ENCODE data around the gene ANGEL1.

The ANGEL1 gene

GRCh38 chr14:76765461-76765931, 47.2 kb downstream of the ANGEL1 start:
- no peak for DNase-seq (ENCODE audit: low read depth in 2 of 3, low spot score in 1 of 3)

- no peak for DNase-seq (ENCODE audit: low read depth in 2 of 3, low spot score in 1 of 3)
Observed at GRCh38 chr14:76763096-76764041, 49.3 kb downstream of the ANGEL1 start.

- no peak for DNase-seq (ENCODE audit: low read depth in 2 of 3, low spot score in 1 of 3)
Observed at GRCh38 chr14:76762411-76763095, 50.1 kb downstream of the ANGEL1 start.

- no peak for DNase-seq (ENCODE audit: low read depth in 2 of 3, low spot score in 1 of 3)
Observed at GRCh38 chr14:76761960-76762410, 50.7 kb downstream of the ANGEL1 start.

GRCh38 chr14:76761136-76761959, 51.3 kb downstream of the ANGEL1 start, which contains the start of gene VASH1:
TSS of gene VASH1 (plus strand) at chr14:76761468. CDS start at chr14:76762822, 1,354 bp downstream.
- DNase-seq (ENCODE audit: low read depth in 2 of 3, low spot score in 1 of 3), result peak in 2 of 3 donors; percentile 42 to 52

- no peak for DNase-seq (ENCODE audit: low read depth in 2 of 3, low spot score in 1 of 3)
Observed at GRCh38 chr14:76760331-76761135, 52.1 kb downstream of the ANGEL1 start.

GRCh38 chr14:76759589-76759988, 53.1 kb downstream of the ANGEL1 start:
- no peak for DNase-seq (ENCODE audit: low read depth in 2 of 3, low spot score in 1 of 3)

- no peak for DNase-seq (ENCODE audit: low read depth in 2 of 3, low spot score in 1 of 3)
Observed at GRCh38 chr14:76756371-76756750, 56.3 kb downstream of the ANGEL1 start.

- no peak for DNase-seq (ENCODE audit: low read depth in 2 of 3, low spot score in 1 of 3)
Observed at GRCh38 chr14:76755610-76756370, 56.9 kb downstream of the ANGEL1 start.

GRCh38 chr14:76754586-76754985, 58.1 kb downstream of the ANGEL1 start:
- DNase-seq (ENCODE audit: low read depth in 2 of 3, low spot score in 1 of 3), result no peak

- no peak for DNase-seq (ENCODE audit: low read depth in 2 of 3, low spot score in 1 of 3)
Observed at GRCh38 chr14:76753541-76754198, 59.0 kb downstream of the ANGEL1 start.

- no peak for DNase-seq (ENCODE audit: low read depth in 2 of 3, low spot score in 1 of 3)
Observed at GRCh38 chr14:76752744-76753143, 59.9 kb downstream of the ANGEL1 start.

GRCh38 chr14:76742966-76743365, 69.7 kb downstream of the ANGEL1 start:
- DNase-seq (ENCODE audit: low read depth in 2 of 3, low spot score in 1 of 3), result no peak

GRCh38 chr14:76742185-76742584, 70.5 kb downstream of the ANGEL1 start:
- no peak for DNase-seq (ENCODE audit: low read depth in 2 of 3, low spot score in 1 of 3)

GRCh38 chr14:76741074-76741473, 71.6 kb downstream of the ANGEL1 start:
- no peak for DNase-seq (ENCODE audit: low read depth in 2 of 3, low spot score in 1 of 3)

All from stimulated activated CD4-positive, alpha-beta T cell treated with anti-CD3 and anti-CD28 coated beads, Interleukin-12 subunit alpha, Interleukin-12 subunit beta, amount 100 ng/mL, for 48 hours (primary cell).